SK-N-SH treated with all-trans-retinoic acid at 6 μM for 48 hours (cell line): ENCODE results near the gene GRIK4.

Experiments used
- ATAC-seq: fragments of 200-7000 bp; cut with Tn5 transposase; 3 replicates; pipeline ENCODE4 v1.9.1; 2020; ENCODE audit warnings: mild to moderate bottlenecking, moderate library complexity
- CSDC2 ChIP-seq: fragments of 250-450 bp; sonication (Bioruptor Pico); IDR thresholded peaks from 2 replicates; pipeline ENCODE4 v1.5.0; 2020; ENCODE audit warnings: mild to moderate bottlenecking, moderate library complexity
- GLIS3 ChIP-seq: fragments of 250-450 bp; sonication (Bioruptor Pico); IDR thresholded peaks from 2 replicates; pipeline ENCODE4 v1.5.0; 2020; ENCODE audit warnings: mild to moderate bottlenecking, moderate library complexity
- OSR1 ChIP-seq: fragments of 250-450 bp; sonication (Bioruptor Pico); IDR thresholded peaks from 2 replicates; pipeline ENCODE4 v1.8.0; 2022; ENCODE audit warnings: moderate library complexity, mild to moderate bottlenecking, inconsistent platforms
- RARB ChIP-seq: fragments of 250-450 bp; sonication (Bioruptor Pico); IDR thresholded peaks from 2 replicates; pipeline ENCODE4 v1.8.0; 2021; ENCODE audit warnings: mild to moderate bottlenecking, moderate library complexity
- SNAI2 ChIP-seq: fragments of 250-450 bp; sonication (Bioruptor Pico); IDR thresholded peaks from 2 replicates; pipeline ENCODE4 v1.5.0; 2020; ENCODE audit warnings: mild to moderate bottlenecking, moderate library complexity
- TCF4 ChIP-seq: fragments of 250-450 bp; sonication (Bioruptor Pico); IDR thresholded peaks from 2 replicates; pipeline ENCODE4 v1.8.0; 2021; ENCODE audit warnings: mild to moderate bottlenecking, moderate library complexity, borderline replicate concordance
- ZC3H10 ChIP-seq: fragments of 250-450 bp; sonication (Bioruptor Pico); IDR thresholded peaks from 2 replicates; pipeline ENCODE4 v1.5.1; 2021; ENCODE audit warnings: mild to moderate bottlenecking, moderate library complexity
- ZFP3 ChIP-seq: fragments of 250-450 bp; sonication (Bioruptor Pico); IDR thresholded peaks from 2 replicates; pipeline ENCODE4 v1.5.0; 2020; ENCODE audit warnings: mild to moderate bottlenecking, moderate library complexity
- ZNF70 ChIP-seq: fragments of 450-650 bp; formaldehyde crosslinking; IDR thresholded peaks from 2 replicates; pipeline ENCODE4 v1.5.0; 2020; ENCODE audit warnings: mild to moderate bottlenecking, moderate library complexity
- TF ChIP-seq, protein P1 (sequence below): fragments of 250-450 bp; sonication (Bioruptor Pico); IDR thresholded peaks from 2 replicates; pipeline ENCODE4 v1.5.0; 2020; ENCODE audit warnings: mild to moderate bottlenecking, moderate library complexity
- TF ChIP-seq, protein P2 (sequence below): fragments of 250-450 bp; sonication (Bioruptor Pico); IDR thresholded peaks from 2 replicates; pipeline ENCODE4 v1.5.1; 2020; ENCODE audit warnings: low read depth, mild to moderate bottlenecking, moderate library complexity
- TF ChIP-seq, protein P3 (sequence below): fragments of 250-450 bp; sonication (Bioruptor Pico); IDR thresholded peaks from 2 replicates; pipeline ENCODE4 v1.8.0; 2021; ENCODE audit warnings: low read depth, mild to moderate bottlenecking, moderate library complexity, borderline replicate concordance
- TF ChIP-seq, protein P4 (sequence below): fragments of 250-450 bp; sonication (Bioruptor Pico); IDR thresholded peaks from 2 replicates; pipeline ENCODE4 v1.8.0; 2020; ENCODE audit warnings: mild to moderate bottlenecking, moderate library complexity, borderline replicate concordance
- TF ChIP-seq, protein P5 (sequence below): fragments of 250-450 bp; sonication (Bioruptor Pico); IDR thresholded peaks from 2 replicates; pipeline ENCODE4 v1.5.1; 2021; ENCODE audit warnings: mild to moderate bottlenecking, moderate library complexity

The GRIK4 gene

DNA sequence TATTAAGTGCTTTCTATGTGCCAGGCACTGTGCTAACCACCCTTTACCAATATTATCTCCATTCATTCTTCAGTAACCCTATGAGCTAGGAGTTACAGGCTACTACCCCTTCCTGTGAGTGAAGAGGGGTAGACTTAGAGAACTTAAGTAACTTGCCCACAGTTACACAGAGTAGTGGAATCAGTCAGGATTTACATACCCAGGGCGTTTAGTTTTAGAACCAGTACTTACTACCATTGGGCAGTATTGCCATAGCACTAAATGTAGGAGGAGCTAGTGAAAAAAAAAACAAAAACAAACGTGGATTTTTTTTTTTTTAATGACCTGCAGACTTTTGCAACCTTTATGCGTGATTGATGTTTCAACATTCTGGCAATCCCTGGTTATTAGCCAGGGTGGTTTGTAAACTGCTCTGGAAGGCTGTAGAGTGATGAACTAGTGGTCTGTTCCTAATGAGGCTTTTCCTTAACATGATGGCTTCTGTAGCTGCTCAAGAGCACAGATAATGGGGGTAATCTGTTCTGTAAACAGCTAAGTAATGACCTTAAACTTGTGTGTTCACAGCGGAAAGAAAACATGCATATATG lies 523.7 kb downstream of the GRIK4 start:
- no peak for TF ChIP-seq RARB (CRISPR knock-in tag)
- no peak for TF ChIP-seq ZNF70
- TF ChIP-seq ZFP3: no peak
- TF ChIP-seq TCF4 (CRISPR knock-in tag): no peak
- TF ChIP-seq, protein P1, sequence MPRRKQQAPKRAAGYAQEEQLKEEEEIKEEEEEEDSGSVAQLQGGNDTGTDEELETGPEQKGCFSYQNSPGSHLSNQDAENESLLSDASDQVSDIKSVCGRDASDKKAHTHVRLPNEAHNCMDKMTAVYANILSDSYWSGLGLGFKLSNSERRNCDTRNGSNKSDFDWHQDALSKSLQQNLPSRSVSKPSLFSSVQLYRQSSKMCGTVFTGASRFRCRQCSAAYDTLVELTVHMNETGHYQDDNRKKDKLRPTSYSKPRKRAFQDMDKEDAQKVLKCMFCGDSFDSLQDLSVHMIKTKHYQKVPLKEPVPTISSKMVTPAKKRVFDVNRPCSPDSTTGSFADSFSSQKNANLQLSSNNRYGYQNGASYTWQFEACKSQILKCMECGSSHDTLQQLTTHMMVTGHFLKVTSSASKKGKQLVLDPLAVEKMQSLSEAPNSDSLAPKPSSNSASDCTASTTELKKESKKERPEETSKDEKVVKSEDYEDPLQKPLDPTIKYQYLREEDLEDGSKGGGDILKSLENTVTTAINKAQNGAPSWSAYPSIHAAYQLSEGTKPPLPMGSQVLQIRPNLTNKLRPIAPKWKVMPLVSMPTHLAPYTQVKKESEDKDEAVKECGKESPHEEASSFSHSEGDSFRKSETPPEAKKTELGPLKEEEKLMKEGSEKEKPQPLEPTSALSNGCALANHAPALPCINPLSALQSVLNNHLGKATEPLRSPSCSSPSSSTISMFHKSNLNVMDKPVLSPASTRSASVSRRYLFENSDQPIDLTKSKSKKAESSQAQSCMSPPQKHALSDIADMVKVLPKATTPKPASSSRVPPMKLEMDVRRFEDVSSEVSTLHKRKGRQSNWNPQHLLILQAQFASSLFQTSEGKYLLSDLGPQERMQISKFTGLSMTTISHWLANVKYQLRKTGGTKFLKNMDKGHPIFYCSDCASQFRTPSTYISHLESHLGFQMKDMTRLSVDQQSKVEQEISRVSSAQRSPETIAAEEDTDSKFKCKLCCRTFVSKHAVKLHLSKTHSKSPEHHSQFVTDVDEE (CRISPR knock-in tag): no peak
- no peak for TF ChIP-seq GLIS3
- no peak for TF ChIP-seq CSDC2 (CRISPR knock-in tag)
- TF ChIP-seq SNAI2 (CRISPR knock-in tag): no peak
- ATAC-seq: no peak

DNA sequence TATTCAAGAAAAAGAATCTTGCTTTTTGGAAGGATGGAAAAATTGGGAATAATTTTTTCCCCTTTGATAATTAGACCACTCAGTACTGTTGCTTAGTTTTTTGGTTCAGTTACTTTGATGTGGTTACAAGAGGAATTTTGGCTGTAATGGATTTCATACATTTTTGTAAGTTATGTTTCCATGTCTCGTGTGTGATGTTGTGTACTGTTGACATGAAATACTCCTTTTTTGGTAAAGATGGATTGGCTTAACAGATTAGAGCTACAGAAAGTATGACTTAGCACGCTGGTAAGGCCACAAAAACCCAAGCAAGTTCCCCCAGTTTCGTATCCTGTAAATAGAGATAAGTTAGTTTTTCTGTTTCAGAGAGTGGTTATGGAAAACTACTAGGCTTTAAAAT lies 524.2 kb downstream of the GRIK4 start:
- no peak for ATAC-seq
- TF ChIP-seq ZC3H10 (CRISPR knock-in tag): no peak

DNA sequence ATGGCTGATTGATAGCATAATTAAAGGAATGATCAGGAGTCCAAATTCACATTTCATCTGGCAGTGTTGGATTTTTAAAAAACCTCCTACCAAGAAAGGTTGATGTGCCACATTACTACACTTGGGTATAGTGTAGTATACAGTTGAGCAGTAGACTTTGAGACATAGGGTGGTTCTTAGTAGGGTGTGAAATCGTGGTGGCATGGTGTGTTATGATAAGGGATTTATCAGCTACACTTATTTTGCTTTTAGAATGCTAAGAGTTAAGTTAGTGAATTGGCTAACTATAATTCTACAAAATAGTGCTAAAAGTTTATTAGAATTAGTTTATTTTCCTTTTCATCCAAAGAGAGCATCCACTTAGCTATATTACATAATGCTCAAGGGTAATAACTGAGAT lies 525.5 kb downstream of the GRIK4 start:
- no peak for ATAC-seq
- no peak for TF ChIP-seq CSDC2 (CRISPR knock-in tag)
- TF ChIP-seq, protein P2, sequence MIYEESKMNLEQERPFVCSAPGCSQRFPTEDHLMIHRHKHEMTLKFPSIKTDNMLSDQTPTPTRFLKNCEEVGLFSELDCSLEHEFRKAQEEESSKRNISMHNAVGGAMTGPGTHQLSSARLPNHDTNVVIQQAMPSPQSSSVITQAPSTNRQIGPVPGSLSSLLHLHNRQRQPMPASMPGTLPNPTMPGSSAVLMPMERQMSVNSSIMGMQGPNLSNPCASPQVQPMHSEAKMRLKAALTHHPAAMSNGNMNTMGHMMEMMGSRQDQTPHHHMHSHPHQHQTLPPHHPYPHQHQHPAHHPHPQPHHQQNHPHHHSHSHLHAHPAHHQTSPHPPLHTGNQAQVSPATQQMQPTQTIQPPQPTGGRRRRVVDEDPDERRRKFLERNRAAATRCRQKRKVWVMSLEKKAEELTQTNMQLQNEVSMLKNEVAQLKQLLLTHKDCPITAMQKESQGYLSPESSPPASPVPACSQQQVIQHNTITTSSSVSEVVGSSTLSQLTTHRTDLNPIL (CRISPR knock-in tag): no peak
- no peak for TF ChIP-seq RARB (CRISPR knock-in tag)
- TF ChIP-seq, protein P3, sequence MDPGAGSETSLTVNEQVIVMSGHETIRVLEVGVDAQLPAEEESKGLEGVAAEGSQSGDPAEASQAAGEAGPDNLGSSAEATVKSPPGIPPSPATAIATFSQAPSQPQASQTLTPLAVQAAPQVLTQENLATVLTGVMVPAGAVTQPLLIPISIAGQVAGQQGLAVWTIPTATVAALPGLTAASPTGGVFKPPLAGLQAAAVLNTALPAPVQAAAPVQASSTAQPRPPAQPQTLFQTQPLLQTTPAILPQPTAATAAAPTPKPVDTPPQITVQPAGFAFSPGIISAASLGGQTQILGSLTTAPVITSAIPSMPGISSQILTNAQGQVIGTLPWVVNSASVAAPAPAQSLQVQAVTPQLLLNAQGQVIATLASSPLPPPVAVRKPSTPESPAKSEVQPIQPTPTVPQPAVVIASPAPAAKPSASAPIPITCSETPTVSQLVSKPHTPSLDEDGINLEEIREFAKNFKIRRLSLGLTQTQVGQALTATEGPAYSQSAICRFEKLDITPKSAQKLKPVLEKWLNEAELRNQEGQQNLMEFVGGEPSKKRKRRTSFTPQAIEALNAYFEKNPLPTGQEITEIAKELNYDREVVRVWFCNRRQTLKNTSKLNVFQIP: no peak
- TF ChIP-seq, protein P4, sequence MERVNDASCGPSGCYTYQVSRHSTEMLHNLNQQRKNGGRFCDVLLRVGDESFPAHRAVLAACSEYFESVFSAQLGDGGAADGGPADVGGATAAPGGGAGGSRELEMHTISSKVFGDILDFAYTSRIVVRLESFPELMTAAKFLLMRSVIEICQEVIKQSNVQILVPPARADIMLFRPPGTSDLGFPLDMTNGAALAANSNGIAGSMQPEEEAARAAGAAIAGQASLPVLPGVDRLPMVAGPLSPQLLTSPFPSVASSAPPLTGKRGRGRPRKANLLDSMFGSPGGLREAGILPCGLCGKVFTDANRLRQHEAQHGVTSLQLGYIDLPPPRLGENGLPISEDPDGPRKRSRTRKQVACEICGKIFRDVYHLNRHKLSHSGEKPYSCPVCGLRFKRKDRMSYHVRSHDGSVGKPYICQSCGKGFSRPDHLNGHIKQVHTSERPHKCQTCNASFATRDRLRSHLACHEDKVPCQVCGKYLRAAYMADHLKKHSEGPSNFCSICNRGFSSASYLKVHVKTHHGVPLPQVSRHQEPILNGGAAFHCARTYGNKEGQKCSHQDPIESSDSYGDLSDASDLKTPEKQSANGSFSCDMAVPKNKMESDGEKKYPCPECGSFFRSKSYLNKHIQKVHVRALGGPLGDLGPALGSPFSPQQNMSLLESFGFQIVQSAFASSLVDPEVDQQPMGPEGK: no peak
- no peak for TF ChIP-seq ZC3H10 (CRISPR knock-in tag)
- no peak for TF ChIP-seq OSR1 (CRISPR knock-in tag)
- no peak for TF ChIP-seq SNAI2 (CRISPR knock-in tag)
- TF ChIP-seq, protein P5, sequence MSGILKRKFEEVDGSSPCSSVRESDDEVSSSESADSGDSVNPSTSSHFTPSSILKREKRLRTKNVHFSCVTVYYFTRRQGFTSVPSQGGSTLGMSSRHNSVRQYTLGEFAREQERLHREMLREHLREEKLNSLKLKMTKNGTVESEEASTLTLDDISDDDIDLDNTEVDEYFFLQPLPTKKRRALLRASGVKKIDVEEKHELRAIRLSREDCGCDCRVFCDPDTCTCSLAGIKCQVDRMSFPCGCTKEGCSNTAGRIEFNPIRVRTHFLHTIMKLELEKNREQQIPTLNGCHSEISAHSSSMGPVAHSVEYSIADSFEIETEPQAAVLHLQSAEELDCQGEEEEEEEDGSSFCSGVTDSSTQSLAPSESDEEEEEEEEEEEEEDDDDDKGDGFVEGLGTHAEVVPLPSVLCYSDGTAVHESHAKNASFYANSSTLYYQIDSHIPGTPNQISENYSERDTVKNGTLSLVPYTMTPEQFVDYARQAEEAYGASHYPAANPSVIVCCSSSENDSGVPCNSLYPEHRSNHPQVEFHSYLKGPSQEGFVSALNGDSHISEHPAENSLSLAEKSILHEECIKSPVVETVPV (CRISPR knock-in tag): no peak
